ENCODE data around the gene NOTCH1.

Gene NOTCH1

DNA sequence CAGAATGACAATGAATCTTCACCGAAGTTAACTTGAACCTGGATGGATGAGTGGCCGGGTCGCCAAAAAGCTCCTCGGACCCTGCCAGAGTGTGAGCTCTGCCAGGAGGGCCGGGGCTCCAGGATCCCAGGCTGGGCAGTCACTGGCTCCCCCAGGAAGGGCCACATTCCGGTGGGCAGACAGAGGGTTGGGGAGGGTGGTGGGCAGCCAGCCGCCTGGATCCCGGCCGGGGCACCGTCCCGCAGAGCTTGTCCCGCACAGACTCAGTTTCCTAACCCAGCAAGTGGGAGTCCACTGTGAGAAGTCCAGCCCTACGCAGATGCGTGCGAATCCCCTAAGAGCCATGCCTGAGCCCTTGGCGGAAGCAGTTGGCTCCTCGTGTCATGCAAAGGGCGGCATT, 10.3 kb upstream of the NOTCH1 start:
- Histone ChIP-seq H2BK12ac (ENCODE audit: low read length) (peak overlapping the region; percentile 97), H3K18ac (ENCODE audit: low read length) (peak overlapping the region; percentile 90), H2BK5ac (ENCODE audit: low read length) (peak overlapping the region; percentile 94), H3K9me3 (replicated peaks in 1 of 2; ENCODE audit: control insufficient read depth in 2 of 2, insufficient read depth in 1 of 2, low read depth in 1 of 2, low read length in 2 of 2) (peaks cover 4 to 12% of the 10 kb centered on the region in 2 donors), H2BK120ac (ENCODE audit: low read depth, low read length) (no peak overlapping the region), H2BK15ac (ENCODE audit: low read length) (peak overlapping the region; percentile 99), H3K4me1 (ENCODE audit: control insufficient read depth in 2 of 2, insufficient read depth in 1 of 2, low read depth in 1 of 2, low read length in 2 of 2) (peaks cover 11 to 19% of the 10 kb centered on the region in 2 donors), H3K27me3 (ENCODE audit: control insufficient read depth in 3 of 3, insufficient read depth in 3 of 3, low read depth in 1 of 3, low read length in 3 of 3) (no peaks in the 10 kb centered on the region), H3K79me1 (ENCODE audit: low read depth, low read length) (no peaks in the 10 kb centered on the region), H3K4ac (ENCODE audit: low read length) (peak overlapping the region; percentile 53), H2AFZ (ENCODE audit: low read length) (no peak overlapping the region), H3K4me2 (ENCODE audit: insufficient read depth, low read length, poor library complexity, severe bottlenecking) (no peak overlapping the region), H3K27ac (replicated peaks; ENCODE audit: low read length) (no peak overlapping the region), H3K9ac (ENCODE audit: low read depth, low read length, poor library complexity) (no peak overlapping the region), H3K23ac (ENCODE audit: low read depth, low read length, poor library complexity) (peak overlapping the region; percentile 73), H3K36me3 (replicated peaks in 1 of 2; ENCODE audit: control insufficient read depth in 2 of 2, insufficient read depth in 2 of 2, low read length in 2 of 2) (no peaks in the 10 kb centered on the region), H4K8ac (ENCODE audit: low read depth, low read length) (peak overlapping the region; percentile 17), H3K14ac (ENCODE audit: low read length) (no peak overlapping the region), H2AK5ac (ENCODE audit: low read depth, low read length) (peak overlapping the region; percentile 99), H4K91ac (ENCODE audit: low read depth, low read length, poor library complexity) (peak overlapping the region; percentile 30), H3K4me3 (ENCODE audit: low read length in 2 of 2) (no peak overlapping the region)
- DNase-seq (ENCODE audit: low spot score): no peak
- no CpG with 5 or more reads among the region's 18 CpGs for WGBS, 2 donors (ENCODE audit: extremely low coverage in 2 of 2, insufficient read length in 2 of 2, insufficient replicate concordance in 1 of 2)

DNA sequence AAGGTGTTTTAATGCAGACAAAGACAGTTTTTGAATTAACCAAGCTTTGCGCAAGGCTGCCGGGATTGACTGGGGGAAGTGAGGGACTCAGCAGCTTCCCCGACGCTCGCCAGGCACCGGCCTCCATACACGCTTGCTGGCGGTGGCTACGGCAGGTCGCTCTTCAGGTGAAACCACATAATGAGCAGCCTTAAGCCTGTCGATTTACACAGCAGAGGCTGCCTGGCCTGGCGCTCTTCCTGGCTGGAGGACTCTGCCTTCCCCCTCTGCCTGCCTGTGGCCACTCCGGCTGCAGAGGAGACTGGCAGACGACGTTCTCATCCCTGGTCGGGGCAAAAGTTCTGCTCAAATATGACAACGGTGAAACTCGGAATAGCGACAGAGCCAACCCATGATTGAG, 9.0 kb upstream of the NOTCH1 start:
- Histone ChIP-seq H3K4me1 (ENCODE audit: control insufficient read depth in 2 of 2, insufficient read depth in 1 of 2, low read depth in 1 of 2, low read length in 2 of 2) (peaks cover 22 to 32% of the 10 kb centered on the region in 2 donors), H4K8ac (ENCODE audit: low read depth, low read length) (no peak overlapping the region), H3K4me3 (ENCODE audit: low read length in 2 of 2) (no peak overlapping the region)

DNA sequence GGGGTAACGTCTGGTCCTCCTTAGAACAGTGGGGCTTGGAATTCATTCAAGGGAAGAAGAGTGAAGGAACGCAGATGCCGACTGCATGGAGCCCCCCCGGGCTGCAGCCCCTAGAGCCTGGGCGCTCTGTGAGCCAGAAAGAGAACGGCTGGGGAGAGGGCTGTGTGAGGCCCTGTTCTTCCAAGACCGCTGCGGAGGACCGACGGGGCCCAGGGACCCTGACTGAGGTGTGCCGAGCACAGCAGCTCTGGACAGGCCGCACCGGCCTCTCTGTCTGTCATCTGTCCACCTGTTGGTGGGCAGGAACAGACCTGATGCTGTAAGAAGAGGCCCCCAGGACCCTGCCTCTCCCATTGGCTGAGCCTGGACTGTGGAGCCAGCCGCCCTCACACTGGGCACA, 7.7 kb upstream of the NOTCH1 start:
- Histone ChIP-seq H3K4me2 (ENCODE audit: insufficient read depth, low read length, poor library complexity, severe bottlenecking) (no peak overlapping the region), H3K18ac (ENCODE audit: low read length) (peak overlapping the region; percentile 5), H2BK12ac (ENCODE audit: low read length) (peak overlapping the region; percentile 100), H2AFZ (ENCODE audit: low read length) (no peak overlapping the region), H3K9me3 (replicated peaks in 1 of 2; ENCODE audit: control insufficient read depth in 2 of 2, insufficient read depth in 1 of 2, low read depth in 1 of 2, low read length in 2 of 2) (no peaks in the 10 kb centered on the region), H3K4ac (ENCODE audit: low read length) (peak overlapping the region; percentile 68), H4K8ac (ENCODE audit: low read depth, low read length) (no peak overlapping the region), H4K91ac (ENCODE audit: low read depth, low read length, poor library complexity) (no peak overlapping the region), H3K4me1 (ENCODE audit: control insufficient read depth in 2 of 2, insufficient read depth in 1 of 2, low read depth in 1 of 2, low read length in 2 of 2) (peaks cover 29 to 41% of the 10 kb centered on the region in 2 donors), H3K36me3 (replicated peaks in 1 of 2; ENCODE audit: control insufficient read depth in 2 of 2, insufficient read depth in 2 of 2, low read length in 2 of 2) (no peaks in the 10 kb centered on the region), H3K27ac (replicated peaks; ENCODE audit: low read length) (no peak overlapping the region), H2BK5ac (ENCODE audit: low read length) (no peak overlapping the region), H3K27me3 (ENCODE audit: control insufficient read depth in 3 of 3, insufficient read depth in 3 of 3, low read depth in 1 of 3, low read length in 3 of 3) (peaks cover 0 to 1% (median 0%) of the 10 kb centered on the region in 3 experiments), H3K79me1 (ENCODE audit: low read depth, low read length) (no peaks in the 10 kb centered on the region), H3K23ac (ENCODE audit: low read depth, low read length, poor library complexity) (peak overlapping the region; percentile 35), H2BK15ac (ENCODE audit: low read length) (peak overlapping the region; percentile 91), H2AK5ac (ENCODE audit: low read depth, low read length) (peak overlapping the region; percentile 99), H3K4me3 (ENCODE audit: low read length in 2 of 2) (no peak overlapping the region), H3K9ac (ENCODE audit: low read depth, low read length, poor library complexity) (no peak overlapping the region), H3K14ac (ENCODE audit: low read length) (peak overlapping the region; percentile 38), H2BK120ac (ENCODE audit: low read depth, low read length) (peak overlapping the region; percentile 81)
- no peak for DNase-seq (ENCODE audit: low spot score)
- no CpG with 5 or more reads among the region's 14 CpGs for WGBS, 2 donors (ENCODE audit: extremely low coverage in 2 of 2, insufficient read length in 2 of 2, insufficient replicate concordance in 1 of 2)

More for the DNA sequence above, 9.0 kb upstream of the NOTCH1 start:
- Histone ChIP-seq H3K14ac (ENCODE audit: low read length) (peak overlapping the region; percentile 12), H2BK15ac (ENCODE audit: low read length) (peak overlapping the region; percentile 79), H4K91ac (ENCODE audit: low read depth, low read length, poor library complexity) (no peak overlapping the region), H3K4me2 (ENCODE audit: insufficient read depth, low read length, poor library complexity, severe bottlenecking) (no peak overlapping the region), H3K36me3 (replicated peaks in 1 of 2; ENCODE audit: control insufficient read depth in 2 of 2, insufficient read depth in 2 of 2, low read length in 2 of 2) (no peaks in the 10 kb centered on the region), H2AFZ (ENCODE audit: low read length) (no peak overlapping the region), H2BK5ac (ENCODE audit: low read length) (peak overlapping the region; percentile 30), H2BK120ac (ENCODE audit: low read depth, low read length) (no peak overlapping the region), H3K9ac (ENCODE audit: low read depth, low read length, poor library complexity) (no peak overlapping the region), H3K27me3 (ENCODE audit: control insufficient read depth in 3 of 3, insufficient read depth in 3 of 3, low read depth in 1 of 3, low read length in 3 of 3) (peaks cover 0 to 1% (median 0%) of the 10 kb centered on the region in 3 experiments), H2BK12ac (ENCODE audit: low read length) (no peak overlapping the region), H3K27ac (replicated peaks; ENCODE audit: low read length) (no peak overlapping the region), H3K4ac (ENCODE audit: low read length) (no peak overlapping the region), H3K23ac (ENCODE audit: low read depth, low read length, poor library complexity) (no peak overlapping the region), H3K18ac (ENCODE audit: low read length) (peak overlapping the region; percentile 58), H3K9me3 (replicated peaks in 1 of 2; ENCODE audit: control insufficient read depth in 2 of 2, insufficient read depth in 1 of 2, low read depth in 1 of 2, low read length in 2 of 2) (peaks cover 2 to 10% of the 10 kb centered on the region in 2 donors), H3K79me1 (ENCODE audit: low read depth, low read length) (no peaks in the 10 kb centered on the region), H2AK5ac (ENCODE audit: low read depth, low read length) (peak overlapping the region; percentile 99)
- WGBS, 2 donors (ENCODE audit: extremely low coverage in 2 of 2, insufficient read length in 2 of 2, insufficient replicate concordance in 1 of 2): no CpG with 5 or more reads among the region's 19 CpGs
- no peak for DNase-seq (ENCODE audit: low spot score)

DNA sequence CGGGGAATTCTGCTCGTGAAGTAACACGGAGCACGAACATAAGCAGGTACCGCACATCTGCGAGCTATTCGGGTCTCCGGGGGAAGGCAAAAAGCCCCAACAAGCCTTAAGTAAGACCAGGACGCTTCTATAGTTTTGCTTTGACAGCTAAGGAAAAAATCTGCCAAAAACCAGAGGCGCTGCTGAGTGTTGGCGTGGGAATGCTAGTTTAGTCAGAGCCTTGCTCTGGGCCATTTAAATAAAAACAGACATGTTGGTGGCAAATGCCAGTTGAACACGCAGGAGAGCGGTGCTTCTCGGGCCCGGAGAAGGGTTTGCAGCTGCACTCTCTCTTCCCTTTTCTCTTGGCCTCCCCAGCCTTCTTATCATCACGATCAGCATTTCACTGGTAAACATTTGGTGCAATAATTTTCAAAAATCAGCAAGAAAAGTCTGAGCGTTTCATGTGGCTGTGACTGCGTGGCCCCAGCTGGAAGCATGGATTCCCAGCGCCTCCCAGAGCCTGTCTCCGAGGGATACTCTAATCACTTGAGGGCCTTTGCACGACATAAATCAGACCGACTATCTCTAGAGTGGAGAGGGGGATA, 6.4 kb upstream of the NOTCH1 start:
- Histone ChIP-seq H4K91ac (ENCODE audit: low read depth, low read length, poor library complexity) (no peak overlapping the region), H2BK12ac (ENCODE audit: low read length) (no peak overlapping the region), H3K36me3 (replicated peaks in 1 of 2; ENCODE audit: control insufficient read depth in 2 of 2, insufficient read depth in 2 of 2, low read length in 2 of 2) (no peaks in the 10 kb centered on the region), H3K4me1 (ENCODE audit: control insufficient read depth in 2 of 2, insufficient read depth in 1 of 2, low read depth in 1 of 2, low read length in 2 of 2) (peaks cover 36 to 53% of the 10 kb centered on the region in 2 donors), H3K9ac (ENCODE audit: low read depth, low read length, poor library complexity) (no peak overlapping the region), H2AFZ (ENCODE audit: low read length) (no peak overlapping the region), H3K23ac (ENCODE audit: low read depth, low read length, poor library complexity) (no peak overlapping the region), H2BK120ac (ENCODE audit: low read depth, low read length) (peak overlapping the region; percentile 35), H2BK5ac (ENCODE audit: low read length) (no peak overlapping the region), H3K27me3 (ENCODE audit: control insufficient read depth in 3 of 3, insufficient read depth in 3 of 3, low read depth in 1 of 3, low read length in 3 of 3) (peaks cover 0 to 4% (median 0%) of the 10 kb centered on the region in 3 experiments), H3K14ac (ENCODE audit: low read length) (no peak overlapping the region), H2BK15ac (ENCODE audit: low read length) (peak overlapping the region; percentile 86), H3K18ac (ENCODE audit: low read length) (peak overlapping the region; percentile 5), H3K27ac (replicated peaks; ENCODE audit: low read length) (no peak overlapping the region), H3K9me3 (replicated peaks in 1 of 2; ENCODE audit: control insufficient read depth in 2 of 2, insufficient read depth in 1 of 2, low read depth in 1 of 2, low read length in 2 of 2) (no peaks in the 10 kb centered on the region), H3K4ac (ENCODE audit: low read length) (no peak overlapping the region), H3K79me1 (ENCODE audit: low read depth, low read length) (peaks cover 3% of the 10 kb centered on the region), H3K4me3 (ENCODE audit: low read length in 2 of 2) (no peak overlapping the region), H2AK5ac (ENCODE audit: low read depth, low read length) (peak overlapping the region; percentile 91), H4K8ac (ENCODE audit: low read depth, low read length) (no peak overlapping the region), H3K4me2 (ENCODE audit: insufficient read depth, low read length, poor library complexity, severe bottlenecking) (no peak overlapping the region)
- no CpG with 5 or more reads among the region's 22 CpGs for whole genome bisulfite sequencing, 2 donors (ENCODE audit: extremely low coverage in 2 of 2, insufficient read length in 2 of 2, insufficient replicate concordance in 1 of 2)
- no peak for DNase-seq (ENCODE audit: low spot score)
